GM18505 (cell line): ENCODE data around the gene KLRC4.
"Not testable (repeated sequence)": the region's sequence is repeated elsewhere in the genome, so short reads cannot be mapped to it uniquely, and the experiment has no call there.

ENCODE experiments used
- ATAC-seq: cut with Tn5 transposase; IDR thresholded peaks from one replicate; pipeline ENCODE4 v1.9.1; 2021; ENCODE audit not compliant: unreplicated experiment
- POLR2A ChIP-seq: IDR thresholded peaks from 4 replicates; pipeline ENCODE4 v1.6.1; 2011; ENCODE audit warnings: borderline replicate concordance; ENCODE audit not compliant: insufficient read depth, insufficient read length; ENCODE audit errors: extremely low read depth

The KLRC4 gene

DNA sequence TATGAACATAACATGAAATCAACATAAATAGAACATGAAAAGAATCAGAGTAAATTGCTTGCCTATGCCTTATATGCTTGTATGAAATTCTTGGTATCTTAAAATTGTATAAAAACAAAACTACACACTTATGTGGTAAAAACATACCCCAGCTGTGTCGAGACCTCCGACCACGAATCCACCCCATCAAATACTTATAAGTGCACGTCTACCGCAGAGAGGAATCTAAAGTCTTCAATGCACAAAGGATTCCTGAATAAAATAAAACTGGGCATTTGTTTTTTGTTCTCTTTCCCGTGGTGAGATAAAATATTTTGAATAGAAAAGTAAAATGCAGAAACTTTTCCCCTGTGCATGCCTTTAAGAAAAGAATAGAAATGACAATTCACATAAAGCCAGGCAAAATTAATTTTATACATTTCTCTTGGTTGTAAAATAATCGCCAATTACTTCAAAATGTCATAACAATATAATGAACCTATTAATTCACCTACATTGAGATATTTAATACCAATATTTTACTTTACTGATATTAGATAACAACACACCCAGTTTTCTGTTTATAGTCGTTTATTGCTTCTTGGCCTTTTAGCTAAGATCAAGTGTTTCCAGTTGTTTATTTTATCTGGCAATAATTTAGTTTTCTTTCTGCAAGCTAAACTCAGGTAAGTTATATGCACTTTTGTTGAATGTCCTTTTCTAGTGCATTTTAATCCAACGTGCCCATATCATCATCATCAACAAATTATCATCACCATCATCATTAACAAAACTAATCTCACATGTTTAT is 20.7 kb downstream of the KLRC4 start:
- ATAC-seq = no peak
- no peak for TF ChIP-seq POLR2A

DNA sequence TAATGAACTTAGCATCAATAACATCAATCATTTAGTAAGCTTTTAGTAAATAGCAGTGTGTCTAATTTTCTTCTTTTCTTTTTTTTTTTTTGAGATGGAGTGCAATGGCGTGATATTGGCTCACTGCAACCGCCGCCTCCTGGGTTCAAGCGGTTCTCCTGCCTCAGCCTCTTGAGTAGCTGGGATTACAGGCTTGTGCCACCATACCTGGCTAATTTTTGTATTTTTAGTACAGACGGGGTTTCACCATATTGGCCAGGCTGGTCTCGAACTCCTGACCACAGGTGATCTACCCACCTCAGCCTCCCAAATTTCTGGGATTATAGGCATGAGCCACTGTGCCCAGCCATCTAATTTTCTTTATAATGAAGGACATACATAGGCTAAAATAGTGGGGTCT is 22.1 kb downstream of the KLRC4 start:
- ATAC-seq = not testable (repeated sequence)

DNA sequence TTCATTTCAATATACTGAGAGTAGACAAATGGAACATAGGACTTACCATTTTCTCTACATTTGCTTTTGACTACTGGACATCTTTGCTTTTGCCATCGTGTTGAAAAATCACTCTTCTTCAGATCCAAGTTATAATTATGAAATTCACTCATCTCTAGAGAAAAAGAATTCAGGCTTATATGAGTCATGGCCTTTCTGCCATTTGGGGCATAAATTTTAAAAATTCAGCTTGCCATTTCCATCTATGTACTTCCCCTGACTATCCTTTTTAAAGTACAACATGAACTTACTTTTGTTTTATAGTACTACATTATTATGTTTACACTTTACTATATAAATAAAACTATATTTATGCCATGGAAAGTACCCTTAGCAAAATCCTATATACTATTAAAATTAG is 22.7 kb downstream of the KLRC4 start:
- no peak for TF ChIP-seq POLR2A
- ATAC-seq = no peak

DNA sequence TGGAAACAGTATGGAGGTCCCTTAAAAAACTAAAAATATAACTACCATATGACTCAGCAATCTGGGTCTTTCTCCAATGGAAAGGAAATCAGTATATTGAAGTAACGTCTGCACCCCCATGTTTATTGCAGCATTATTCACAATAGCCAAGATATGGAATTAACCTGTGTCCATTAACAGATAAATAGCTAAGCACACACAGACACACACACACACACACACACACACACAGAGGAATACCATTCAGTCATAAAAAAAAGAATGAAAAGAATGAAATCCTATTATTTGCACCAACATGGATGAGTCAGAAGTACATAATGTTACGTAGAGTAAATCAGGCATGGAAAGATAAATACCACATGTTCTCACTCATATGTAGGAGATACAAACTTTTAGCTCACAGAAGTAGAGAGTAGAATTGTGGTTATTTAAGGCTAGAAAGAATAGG is 24.4 kb downstream of the KLRC4 start:
- no peak for ATAC-seq
- no peak for TF ChIP-seq POLR2A

DNA sequence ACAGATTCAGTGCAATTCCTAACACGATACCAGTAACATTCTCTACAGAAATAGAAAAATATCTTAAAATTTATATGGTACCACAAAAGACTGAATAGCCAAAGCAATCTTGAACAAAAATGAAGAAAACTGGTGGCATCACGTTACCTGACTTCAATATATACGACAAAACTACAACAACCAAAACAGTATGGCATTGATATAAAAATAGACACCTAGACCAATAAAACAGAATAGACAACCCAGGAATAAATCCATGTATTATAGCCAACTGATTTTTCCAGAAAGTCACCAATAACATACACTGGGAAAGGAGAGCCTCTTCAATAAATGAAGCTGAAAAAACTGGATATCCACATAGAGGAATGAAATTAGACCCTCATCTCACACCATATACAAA is 25.4 kb downstream of the KLRC4 start:
- no peak for ATAC-seq
- TF ChIP-seq POLR2A = no peak

DNA sequence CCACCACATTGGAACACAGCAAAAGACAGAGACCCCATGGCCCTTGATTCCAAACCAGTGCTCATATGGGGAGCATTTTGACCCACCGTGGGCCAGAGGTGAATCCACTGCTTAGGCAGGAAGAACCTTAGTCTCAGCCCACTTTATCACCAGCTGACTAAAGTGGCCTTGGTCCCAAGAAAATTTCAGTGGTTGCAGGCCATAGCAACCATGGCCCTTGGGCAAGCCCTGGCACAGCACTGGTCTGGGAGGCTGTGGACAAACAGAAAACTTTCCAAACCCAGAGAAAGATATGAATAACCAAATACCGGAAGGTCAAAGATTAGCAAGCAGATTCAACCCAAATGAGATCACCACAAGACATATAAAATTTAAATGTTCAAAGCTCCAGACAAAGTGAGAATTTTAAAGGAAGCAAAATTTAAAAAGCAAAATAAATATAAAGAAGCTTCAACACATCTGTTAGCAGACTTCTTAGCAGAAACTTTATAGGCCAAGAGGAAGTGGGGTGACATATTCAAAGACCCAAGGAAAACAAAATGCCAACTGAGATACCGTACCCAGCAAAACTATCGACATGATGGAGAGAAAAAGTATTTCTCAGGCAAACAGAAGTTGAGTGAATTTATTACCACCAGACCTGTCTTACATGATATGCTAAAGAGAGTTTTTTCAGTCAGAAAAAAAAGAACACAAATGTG is 27.5 kb downstream of the KLRC4 start:
- no peak for ATAC-seq

DNA sequence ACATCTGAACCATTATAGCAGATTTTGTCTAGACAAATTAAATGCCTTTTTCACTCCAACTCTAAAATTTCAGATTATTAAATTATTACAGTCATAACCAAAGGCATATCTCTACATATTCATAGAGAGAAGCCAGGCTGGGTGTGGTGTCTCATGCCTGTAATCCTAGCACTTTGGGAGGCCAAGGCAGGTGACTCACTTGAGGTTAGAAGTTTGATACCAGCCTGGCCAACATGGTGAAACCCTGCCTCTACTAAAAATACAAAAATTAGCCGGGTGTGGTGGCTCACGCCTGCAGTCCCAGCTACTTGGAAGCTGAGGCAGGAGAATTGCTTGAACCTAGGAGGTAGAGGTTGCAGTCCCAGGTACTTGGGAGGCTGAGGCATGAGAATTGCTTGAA is 30.8 kb downstream of the KLRC4 start:
- ATAC-seq = not testable (repeated sequence)

More for the DNA sequence above, 27.5 kb downstream of the KLRC4 start:
- no peak for TF ChIP-seq POLR2A

DNA sequence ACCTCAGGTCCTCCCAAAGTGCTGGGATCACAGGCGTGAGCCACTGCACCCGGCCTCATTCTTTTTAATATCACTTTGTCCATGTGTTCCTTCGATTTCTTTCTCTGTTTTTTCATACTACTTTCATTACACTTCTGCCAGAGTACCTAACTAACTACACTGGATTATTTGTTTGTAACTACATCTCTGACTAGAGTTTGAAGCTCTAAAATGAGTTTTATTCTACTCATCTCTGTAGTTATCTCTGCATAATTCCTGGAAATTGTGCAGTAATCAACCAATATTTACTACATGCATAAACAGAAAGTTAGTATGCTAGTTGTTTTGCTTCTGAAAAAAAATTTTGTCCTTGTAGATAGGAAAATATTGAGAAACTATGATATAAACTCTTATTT is 34.9 kb downstream of the KLRC4 start:
- no peak for TF ChIP-seq POLR2A
- no peak for ATAC-seq

DNA sequence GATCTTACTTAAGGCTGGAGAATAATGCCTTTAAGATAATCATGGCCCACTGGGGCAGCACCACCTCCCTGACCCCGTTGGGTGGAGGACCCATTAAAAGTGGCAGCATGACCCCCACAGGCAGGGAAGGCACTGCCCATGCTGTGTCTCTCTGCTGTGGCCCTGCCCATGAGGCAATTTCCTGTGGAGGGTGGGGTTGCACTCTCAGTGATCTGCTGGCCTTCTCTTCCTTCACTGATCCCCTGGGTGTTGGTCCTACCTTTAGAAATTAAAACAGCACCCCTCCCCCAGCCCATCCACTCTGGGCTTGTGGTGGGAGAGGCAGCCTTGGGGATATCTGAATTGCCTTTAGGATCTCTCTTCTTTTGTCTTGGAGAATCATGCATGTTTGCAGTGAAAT is 37.0 kb downstream of the KLRC4 start:
- no peak for TF ChIP-seq POLR2A
- ATAC-seq = no peak

DNA sequence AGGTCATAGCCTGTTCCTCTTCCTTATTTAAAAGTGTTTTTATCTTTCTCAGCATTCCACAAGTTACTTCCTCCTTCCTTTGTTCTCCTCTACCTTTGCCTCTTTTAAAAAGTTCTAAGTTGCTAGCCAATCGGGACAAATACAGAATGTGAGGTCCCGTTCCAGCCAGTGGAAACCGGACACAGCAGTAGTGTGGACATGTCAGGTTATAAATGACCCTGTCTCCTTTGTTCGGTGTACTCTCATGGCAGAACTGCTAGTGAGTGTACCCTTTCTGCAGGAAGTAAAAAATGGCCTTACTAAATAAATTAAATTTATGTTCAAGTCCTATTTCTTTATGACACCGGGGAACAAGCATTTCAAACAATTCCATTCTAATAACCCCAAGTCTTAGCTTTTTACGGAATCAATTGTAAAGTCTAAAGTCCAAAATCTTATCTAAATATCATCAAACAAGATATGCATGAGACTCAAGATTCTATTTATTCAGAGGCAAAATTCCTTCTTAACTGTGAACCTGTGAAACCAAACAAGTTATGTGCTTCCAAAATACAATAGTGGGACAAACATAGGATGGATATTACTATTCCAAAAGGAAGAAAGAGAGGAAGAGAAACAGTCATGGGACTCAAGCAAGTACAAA is 37.5 kb downstream of the KLRC4 start:
- not testable (repeated sequence) for ATAC-seq

DNA sequence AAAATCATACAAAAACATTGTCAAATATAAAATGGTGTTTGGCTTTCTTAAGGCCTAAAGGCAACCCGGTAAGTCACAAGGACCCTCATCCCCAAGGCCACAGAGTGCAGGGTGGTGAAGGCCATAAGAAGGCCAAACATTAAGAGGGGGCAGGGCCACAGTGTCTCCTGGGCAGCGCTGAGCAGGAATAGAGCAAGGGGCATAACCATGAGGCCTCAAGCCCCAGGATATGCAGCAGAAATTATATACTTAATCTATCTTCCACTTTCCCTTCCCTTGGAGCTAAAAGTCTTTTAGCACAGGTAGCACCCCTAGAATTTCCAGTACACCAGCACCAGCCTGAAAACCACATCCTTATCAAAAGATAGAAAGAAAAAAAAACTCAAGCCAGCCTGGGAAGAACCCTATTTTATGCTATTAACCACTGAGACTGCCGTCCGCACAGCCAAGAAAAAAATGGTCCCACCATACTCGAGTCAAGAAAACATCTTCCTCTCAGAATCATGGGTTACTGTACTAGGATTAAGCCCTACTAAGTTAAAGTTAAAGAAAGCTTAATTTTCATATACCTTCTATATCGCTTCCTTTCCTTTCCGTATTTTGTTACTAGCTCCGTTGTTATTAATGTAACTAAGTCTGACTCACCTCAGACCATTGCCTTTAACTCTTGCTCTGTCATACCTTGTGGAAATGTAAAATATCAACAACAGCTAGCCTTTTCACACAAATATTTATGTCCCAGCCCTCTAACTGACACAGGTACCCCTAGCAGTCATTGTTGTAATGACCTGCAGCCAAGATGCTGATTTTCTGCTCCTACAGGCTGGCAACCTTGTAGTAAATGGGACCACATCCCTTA is 39.8 kb downstream of the KLRC4 start:
- ATAC-seq = no peak
- TF ChIP-seq POLR2A = no peak

DNA sequence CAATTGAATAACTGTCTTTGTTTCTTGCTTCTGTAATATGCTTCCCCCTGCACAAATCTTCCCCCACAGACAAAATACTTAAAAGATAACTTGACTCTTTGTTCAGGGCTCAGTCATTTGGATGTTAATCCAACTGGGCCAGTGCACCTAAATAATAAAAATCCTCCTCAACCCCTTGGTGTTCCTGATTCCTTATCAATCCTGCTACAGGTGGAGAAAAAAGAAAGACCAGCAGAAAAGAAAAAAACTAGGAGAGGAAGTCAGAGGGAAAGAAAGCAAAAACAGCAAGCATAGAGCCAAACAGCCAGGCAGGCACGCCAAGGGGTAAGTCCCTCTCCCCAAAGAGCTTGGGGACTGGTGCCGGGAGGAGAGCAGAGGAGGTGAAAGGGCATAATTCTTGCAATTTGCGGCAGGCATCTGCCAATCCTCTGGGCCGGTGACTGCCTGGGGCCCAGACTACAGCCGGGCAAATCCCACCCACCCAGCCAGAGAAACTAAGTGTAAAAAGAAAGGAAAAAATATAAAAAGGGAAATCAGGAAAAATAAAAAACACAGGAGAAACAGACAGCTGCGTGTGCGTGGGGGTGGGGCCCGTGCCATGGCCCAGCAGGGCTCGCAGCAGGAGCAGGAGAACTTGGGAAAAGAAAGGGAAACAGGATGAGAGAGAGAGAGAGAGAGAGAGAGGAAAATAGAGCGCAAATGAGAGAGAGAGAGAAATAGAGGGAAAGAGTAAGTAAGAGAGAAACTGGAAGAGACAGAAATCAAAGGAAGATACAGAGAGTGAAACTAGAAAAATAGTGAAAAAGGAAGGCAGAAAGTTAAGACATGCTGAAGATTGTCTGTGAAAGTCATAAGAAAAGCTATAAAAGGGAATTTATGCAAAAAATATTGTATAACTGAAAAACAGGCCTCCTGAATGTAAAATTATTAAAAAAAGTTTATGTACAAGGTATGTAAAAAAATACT is 41.1 kb downstream of the KLRC4 start:
- ATAC-seq = no peak

DNA sequence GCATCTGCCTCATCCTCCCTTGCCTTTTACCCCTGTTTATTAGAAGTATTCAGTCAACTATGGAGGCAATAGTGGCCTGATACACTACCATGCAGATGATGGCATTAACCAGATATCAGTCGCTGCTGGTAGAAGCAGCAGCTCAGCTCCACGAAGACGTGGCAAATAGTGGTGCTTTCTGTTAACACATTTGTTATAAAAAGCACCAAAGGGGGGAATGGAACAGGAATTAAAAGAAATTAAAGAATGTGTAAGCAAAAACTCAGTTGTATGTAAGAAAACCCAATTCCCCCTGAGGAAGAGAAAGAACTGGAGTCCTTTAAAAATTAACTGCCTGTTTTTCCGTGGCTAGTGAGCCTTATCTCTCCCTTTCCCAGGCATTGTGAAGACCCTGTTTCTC is 41.8 kb downstream of the KLRC4 start:
- not testable (repeated sequence) for ATAC-seq

More for the DNA sequence above, 41.1 kb downstream of the KLRC4 start:
- TF ChIP-seq POLR2A = no peak

DNA sequence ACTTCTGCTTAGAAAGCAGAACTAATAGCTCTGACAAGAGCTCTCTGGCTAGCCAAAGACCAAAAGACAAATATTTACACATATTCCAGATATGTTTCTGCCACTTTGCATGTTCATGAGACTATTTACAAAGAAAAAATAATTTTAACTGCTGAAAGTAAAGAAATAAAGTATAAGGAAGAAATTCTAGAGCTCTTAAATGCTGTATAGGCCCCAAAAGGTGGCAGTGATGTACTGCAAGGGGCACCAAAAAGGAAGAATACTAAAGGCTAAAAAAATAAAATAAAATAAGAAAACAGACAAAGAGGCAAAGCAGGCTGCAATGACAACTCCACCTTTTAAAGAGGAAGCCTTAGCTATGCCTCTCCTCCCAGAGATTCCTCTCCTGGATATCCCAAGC is 42.7 kb downstream of the KLRC4 start:
- no peak for ATAC-seq
- no peak for TF ChIP-seq POLR2A
